HG03469 (cell line): ENCODE results near the gene CYP4A22.
"Not testable (repeated sequence)": the region's sequence is repeated elsewhere in the genome, so short reads cannot be mapped to it uniquely, and the experiment has no call there.

Experiments used
- ATAC-seq: cut with Tn5 transposase; IDR thresholded peaks from one replicate; pipeline ENCODE4 v1.9.1; 2021; ENCODE audit warnings: mild to moderate bottlenecking, moderate library complexity, moderate number of reproducible peaks; ENCODE audit not compliant: unreplicated experiment

Gene CYP4A22, protein sequence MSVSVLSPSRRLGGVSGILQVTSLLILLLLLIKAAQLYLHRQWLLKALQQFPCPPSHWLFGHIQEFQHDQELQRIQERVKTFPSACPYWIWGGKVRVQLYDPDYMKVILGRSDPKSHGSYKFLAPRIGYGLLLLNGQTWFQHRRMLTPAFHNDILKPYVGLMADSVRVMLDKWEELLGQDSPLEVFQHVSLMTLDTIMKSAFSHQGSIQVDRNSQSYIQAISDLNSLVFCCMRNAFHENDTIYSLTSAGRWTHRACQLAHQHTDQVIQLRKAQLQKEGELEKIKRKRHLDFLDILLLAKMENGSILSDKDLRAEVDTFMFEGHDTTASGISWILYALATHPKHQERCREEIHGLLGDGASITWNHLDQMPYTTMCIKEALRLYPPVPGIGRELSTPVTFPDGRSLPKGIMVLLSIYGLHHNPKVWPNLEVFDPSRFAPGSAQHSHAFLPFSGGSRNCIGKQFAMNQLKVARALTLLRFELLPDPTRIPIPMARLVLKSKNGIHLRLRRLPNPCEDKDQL

DNA sequence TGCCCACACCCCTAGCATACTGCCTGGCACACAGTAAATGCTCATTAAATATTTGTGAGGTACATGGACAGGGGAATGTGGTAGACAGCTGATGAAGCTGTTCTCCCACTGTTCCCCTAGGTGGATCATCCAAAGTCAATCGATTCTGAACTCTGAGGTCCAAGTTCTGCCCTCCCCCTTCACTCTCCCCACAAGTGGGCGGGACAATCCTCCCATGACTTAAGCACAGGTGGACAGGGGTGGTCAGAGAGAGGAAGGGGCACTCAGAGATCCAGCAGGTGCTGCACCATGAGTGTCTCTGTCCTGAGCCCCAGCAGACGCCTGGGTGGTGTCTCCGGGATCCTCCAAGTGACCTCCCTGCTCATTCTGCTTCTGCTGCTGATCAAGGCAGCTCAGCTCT is at the start of gene CYP4A22:
Gene CYP4A22 (plus strand): TSS at position 244 of the 400 bp plus-strand sequence. CDS start 45 bp downstream, at position 289.
- ATAC-seq, result no peak

DNA sequence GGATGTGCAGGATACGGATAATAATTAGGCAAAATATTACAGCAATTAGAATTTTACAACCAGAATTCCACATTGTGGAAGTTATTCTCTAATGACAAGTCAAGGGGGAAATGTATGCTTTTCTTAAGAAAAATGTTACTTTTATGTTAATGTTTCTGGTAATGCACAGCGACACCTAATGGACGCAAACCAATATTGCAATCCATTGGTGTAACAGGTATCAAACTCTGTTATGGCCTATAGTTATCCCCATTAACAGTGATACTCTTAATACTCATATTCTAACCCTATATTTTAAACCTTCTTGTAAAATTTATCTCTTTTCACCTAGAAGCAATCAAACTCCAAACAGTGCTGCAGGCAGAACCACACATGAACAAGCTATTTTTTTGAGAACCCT is 47.9 kb upstream of the CYP4A22 start:
- ATAC-seq, result not testable (repeated sequence)

DNA sequence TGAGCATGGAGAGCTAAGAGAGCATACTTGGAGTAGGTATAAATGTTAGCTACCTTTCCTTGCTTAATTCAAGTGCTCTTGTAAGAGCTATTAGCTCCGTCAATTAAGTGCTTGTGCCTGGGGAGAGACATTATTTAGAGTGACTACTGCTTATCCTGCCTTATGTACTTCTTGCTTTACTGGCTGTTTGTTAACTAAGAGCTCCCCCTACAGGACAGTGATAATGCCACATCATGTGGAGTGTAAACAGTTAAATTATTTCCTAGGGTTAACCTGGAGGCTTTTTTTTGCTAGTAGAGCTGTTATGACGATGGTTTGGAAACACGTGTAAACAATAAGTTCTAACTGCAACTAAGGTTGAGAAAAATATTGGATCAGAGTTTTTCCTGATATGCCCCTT is 45.8 kb upstream of the CYP4A22 start:
- ATAC-seq, result not testable (repeated sequence)

DNA sequence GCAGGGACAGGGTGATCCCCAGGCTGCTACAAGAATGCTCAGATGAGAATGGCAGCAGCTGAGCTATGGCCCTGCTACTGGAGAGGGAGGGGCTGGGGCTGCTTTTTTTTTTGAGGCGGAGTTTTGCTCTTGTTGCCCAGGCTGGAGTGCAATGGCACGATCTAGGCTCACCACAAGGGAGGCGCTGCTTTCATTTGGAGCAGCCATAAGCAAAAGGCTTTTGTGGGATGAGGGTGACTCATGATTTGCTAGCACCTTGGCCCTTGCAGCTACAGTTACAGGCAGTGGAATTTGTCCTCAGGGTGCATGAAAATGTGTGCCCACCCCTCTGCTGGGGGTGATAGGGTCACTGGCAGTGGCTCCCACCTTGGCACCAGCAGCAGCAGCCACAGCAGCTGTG is 32.4 kb upstream of the CYP4A22 start:
- ATAC-seq, result no peak

DNA sequence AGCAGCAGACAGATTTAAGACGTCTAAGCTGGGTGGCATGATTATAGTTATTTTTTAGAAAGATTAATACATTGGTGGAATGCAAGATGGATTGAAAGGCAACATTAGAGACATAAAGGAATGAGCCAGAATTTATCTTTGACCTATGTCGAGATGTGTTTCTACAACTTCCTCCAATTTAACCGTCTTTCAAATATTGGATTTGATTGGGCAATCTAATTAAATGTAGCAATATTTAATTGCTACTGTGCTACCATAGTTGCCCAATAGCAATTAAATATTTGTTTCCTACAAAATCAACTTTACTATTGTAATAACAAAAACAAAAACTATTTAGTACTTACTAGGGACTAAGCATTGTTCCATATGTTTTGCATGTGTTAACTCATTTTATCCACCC is 30.4 kb upstream of the CYP4A22 start:
- ATAC-seq, result no peak

DNA sequence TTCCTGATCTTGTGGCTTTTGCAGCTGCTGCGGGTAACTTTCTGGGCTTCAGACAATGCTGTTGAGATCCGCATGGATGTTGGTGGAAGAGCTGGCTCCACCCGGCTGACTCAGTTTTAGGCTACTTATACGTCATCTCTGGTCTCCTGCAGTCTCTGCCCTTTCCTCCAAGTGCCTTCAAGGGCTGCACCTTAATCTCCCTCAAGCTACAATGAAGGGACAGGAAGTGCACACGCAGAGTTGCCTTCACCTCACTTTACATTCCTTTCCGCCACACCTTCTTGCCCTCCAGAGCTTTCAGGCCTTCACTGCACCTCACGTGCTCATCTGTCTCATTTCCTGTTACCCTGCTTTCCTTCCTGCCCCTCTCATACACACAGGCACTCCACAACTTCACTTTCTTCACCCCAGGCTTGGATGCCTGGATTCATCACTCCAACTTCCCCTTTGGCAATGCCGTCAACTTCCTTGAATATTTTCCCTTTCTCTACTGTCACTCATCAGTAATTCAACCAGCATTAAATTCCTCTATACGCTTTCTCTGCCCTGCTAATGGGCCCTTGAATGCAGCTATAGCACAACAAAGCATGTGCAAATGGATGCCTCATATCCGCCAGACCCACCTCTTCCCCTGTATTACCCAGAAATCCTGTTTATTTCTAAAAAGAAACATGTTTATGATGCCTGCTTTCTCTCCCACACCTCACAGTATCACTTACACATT is 29.2 kb upstream of the CYP4A22 start:
- ATAC-seq, result not testable (repeated sequence)

DNA sequence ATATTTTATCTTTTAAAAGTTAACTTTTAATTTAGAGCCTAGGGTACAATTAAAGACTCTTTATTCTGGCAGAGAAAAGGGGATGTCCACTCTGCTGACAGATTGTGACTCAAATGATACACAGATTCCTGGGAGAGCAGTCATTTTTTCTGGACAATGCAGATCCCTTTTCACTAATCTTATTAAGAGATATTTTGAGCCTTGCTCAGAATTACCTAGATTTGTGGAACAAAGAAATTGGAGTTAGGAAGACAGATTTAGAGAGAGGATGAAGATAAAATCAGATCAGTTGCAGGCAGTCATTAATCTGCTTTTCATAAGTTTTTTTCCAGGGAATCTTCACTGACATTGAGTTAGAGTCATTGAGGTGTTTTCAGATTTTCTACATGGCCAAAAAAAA is 27.8 kb upstream of the CYP4A22 start:
- not testable (repeated sequence) for ATAC-seq

DNA sequence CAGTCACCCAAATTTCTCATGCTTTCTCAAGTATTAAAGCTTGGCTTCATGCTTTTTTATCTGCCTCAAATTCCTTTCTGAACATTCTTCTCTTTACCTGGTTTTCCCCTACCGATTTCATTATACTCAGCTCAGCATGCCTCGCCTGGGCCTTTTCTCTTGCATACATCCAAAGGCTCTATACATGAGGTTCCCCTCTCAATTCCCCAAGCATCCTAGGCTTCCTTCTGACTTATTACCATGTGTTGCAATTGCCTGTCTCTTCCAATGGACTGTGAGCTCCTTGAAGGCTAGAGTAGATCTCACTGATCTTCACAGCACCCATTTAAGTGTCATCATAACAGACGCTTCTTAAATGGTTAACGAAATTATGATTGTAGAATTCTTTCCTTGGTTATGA is 24.1 kb upstream of the CYP4A22 start:
- no peak for ATAC-seq

DNA sequence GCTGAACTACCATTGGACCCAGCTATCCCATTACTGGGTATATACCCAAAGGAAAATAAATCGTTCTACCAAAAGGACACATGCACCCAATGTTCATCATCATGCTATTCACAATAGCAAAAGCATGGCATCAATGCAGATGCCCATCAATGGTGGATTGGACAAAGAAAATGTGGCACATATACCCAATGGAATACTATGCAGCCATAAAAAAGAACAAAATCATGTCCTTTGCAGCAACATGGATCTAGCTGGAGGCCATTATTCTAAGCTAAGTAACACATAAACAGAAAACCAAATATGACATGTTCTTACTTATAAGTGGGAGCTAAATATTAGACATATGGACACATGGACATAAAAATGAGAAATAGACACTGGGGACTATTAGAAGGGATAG is 16.2 kb upstream of the CYP4A22 start:
- not testable (repeated sequence) for ATAC-seq

DNA sequence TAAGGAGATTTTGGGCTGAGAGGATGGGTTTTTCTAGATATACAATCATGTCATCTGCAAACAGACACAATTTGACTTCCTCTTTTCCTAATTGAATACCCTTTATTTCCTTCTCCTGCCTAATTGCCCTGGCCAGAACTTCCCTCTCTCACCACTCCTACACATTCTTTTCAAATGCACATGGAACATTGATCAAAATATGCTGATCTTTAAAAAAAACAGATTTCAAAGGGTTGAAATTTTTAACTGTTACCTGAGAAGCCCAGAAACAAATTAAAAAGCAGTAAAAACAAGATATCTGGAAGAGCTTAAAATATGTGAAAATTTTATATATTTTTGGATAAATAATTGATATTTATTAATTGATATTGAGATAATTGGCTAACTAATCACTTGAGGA is 12.4 kb upstream of the CYP4A22 start:
- ATAC-seq, result not testable (repeated sequence)

DNA sequence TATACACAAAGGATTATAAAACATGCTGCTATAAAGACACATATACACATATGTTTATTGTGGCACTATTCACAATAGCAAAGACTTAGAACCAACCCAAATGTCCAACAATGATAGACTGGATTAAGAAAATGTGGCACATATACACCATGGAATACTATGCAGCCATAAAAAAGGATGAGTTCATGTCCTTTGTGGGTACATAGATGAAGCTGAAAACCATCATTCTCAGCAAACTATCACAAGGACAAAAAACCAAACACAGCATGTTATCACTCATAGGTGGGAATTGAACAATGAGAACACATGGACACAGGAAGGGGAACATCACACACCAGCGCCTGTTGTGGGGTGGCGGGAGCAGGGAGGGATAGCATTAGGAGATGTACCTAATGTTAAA is 10.2 kb upstream of the CYP4A22 start:
- ATAC-seq, result not testable (repeated sequence)

DNA sequence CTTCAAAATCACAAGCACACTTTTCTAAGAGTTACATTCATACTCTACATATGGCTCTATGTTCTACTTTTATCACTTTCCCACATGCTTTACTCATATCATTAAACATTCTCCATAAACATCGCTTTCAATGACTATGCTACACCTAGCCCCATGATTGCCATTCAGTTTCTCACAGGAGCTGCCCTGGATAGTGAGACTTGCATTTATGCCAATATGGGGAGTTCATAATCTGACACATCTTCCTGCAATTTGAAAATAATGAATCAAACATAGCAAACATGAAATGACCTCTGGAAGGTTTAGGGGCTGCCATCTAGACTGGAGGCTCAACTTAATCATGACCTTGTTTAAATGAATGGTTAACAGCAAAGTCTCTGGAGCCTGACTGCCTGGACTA is 9.0 kb upstream of the CYP4A22 start:
- ATAC-seq, result no peak

DNA sequence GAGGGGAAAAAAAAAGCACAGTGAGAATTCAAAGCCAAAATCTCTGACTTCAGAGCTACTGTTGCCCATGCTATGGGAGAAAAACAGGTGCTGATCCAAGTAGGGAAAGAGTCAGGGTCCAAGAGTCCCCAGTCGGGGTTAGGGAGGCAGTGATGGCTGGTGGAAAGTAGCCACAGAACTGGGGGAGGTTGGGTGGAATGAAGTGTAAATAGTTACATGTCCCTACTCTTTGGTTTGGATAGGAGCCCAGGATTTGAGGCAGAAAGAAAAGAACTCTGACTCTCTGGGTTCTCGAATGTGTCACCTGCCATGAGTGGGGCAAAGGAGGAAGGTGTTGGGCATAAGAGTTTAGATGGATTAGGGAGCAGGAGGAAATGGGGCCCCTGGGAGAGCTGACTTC is 8.4 kb upstream of the CYP4A22 start:
- not testable (repeated sequence) for ATAC-seq

DNA sequence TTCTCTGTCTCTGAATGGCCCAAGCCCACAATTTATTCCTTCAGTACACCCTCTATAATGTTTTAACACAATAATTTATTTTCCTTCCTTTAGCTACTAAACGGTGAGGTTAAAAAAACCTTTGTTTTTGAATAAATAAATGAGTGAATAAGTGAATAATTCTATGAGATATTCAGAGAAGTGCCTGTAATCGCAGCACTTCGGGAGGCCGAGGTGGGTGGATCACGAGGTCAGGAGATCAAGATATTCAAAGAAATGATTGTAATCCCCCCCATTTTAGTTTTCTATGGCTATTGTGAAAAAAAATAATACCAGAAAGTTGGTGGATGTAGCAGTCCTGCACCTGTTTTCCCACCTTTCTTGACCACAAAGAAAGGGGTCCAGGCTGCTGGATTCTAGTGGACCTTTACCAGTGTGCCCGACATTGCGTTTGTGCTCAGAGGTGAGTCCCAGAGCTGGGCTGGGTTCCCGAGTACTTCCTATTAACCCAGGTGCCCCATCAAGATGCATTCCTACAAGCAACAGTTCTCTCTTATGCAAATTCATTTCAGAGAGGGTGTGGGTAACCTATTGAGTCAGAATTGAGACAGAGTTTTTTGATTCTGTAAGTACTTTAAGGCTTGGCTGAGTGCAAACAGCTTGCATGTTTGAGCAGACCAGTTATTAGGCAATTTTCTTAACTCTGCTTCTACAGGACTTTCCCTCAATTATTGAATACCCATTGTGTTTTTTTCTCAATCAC is 7.6 kb upstream of the CYP4A22 start:
- not testable (repeated sequence) for ATAC-seq

DNA sequence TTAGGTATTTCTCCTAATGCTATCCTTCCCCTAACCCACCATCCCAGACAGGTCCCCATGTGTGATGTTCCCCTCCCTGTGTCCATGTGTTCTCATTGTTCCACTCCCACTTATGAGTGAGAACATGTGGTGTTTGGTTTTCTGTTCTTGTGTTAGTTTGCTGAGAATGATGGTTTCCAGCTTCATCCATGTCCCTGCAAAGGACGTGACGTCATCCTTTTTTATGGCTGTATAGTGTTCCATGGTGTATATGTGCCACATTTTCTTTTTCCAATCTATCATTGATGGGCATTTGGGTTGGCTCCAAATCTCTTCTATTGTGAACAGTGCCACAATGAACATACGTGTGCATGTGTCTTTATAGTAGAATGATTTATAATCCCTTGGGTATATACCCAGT is 4.6 kb upstream of the CYP4A22 start:
- not testable (repeated sequence) for ATAC-seq

DNA sequence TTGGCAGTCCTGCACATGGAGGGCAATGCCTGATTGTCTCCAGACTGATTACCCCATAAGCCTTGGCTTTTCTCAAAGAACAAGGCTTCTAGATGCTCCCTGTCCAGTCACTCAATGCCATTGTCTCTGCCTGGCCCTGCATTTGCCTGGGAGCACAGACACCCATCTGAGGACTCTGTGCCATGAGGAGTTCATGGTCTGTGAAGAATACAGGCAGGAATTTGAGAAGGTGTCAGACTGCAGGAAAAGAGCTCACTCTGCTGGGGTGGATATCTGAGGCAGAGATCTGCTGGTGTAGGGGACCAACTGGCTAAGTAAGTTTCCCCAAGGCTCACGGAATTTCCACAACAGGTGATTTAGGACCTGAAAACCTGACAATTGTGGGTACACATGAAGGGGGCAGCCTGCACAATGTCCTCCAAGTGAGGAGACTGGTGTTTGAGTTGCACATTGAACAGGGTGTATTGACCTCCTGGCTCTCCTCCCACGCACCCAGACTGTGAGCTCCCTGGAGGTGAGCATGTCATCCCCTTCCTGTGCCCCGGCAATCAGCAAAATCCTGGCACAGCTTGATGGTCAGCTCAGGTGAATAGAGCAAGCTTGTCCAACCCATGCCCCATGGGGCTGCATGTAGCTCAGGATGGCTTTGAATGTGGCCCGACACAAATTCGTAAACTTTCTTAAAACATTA is 829 bp downstream of the CYP4A22 start:
- no peak for ATAC-seq

DNA sequence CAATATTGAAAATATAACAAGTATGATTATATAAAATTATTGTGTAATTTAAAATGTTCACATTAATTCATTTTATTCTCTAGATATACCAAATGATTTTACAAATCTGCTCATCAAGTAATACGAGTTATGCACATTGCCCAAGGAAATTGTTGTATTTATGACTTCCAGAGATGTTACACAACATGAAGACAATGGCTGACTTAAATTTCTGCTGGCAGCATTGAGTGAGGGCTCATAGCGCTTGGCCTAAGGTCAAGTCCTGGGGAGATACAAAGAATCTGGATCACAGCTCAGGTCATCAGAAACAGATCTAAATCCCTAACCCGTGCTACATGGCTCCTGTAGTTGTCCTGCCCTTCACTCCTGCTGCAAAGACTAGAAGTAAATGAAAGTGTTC is 3.1 kb downstream of the CYP4A22 start:
- not testable (repeated sequence) for ATAC-seq

DNA sequence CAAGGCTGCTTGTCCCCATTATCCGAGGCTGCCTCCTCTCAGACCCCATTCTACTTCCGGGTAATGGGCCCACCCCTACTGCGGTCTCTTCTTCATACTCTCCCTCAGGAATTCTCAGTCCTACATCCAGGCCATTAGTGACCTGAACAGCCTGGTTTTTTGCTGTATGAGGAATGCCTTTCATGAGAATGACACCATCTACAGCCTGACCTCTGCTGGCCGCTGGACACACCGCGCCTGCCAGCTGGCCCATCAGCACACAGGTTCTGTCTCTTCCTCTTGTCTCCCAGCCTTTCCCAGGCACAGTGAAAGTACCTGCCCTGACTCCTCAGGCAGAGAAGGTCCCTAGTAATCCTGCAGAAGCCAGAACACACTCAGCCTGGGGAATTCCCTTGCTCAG is 6.4 kb downstream of the CYP4A22 start:
- not testable (repeated sequence) for ATAC-seq

DNA sequence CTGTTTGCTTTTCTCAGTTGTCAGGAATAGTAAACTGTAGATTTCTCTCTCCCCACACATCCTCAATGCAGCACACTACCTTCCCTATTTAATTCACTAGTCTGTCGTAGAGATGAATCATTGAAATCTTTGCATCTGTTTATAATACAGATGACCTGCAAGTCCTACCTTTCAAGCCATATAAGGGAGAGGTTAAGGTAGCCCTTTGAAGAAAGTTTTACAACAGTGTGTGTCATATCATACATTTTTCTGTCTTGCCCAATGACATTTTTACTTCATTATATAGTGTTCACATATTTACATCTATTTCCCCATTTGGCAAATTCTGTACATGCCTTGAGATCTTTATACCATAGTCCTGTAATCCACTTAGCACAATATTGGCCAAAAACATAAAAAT is 9.3 kb downstream of the CYP4A22 start:
- ATAC-seq, result not testable (repeated sequence)

DNA sequence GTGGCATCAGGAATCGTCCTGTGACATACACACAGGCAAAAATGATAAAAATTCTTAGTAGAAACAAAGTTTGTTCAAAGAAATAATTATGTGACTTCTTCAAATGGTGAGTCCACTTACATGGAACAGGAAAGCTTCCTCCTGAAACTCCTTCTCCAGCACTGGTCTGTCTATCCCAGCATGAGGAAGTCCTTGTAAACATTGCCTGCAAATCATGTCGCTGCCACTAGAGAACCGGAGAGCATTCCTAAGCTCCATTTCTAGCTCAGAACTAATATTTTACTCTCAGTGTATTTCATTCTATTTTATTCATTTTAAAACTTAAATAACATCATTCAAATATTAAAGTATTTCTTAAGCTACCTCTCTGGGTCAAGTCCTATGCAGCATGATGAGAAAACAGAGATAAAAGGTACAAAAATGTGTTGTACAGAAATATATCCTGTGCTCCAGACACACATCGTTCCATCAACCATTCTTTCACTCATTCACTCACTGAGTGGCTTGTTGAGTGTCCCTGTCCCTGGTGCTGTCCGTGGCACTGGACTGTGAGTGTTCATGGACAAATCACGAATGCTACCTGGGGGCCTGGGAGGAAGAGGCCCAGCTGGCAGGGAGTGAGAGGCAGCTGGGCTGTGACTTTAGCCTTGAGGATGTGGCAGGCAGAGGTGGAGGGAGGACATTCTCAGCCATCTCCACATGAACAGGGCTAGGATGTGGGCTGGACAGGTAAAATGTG is 10.0 kb downstream of the CYP4A22 start:
- no peak for ATAC-seq
